GM23338 (cell line): ENCODE measurements around the gene CEP131. TPM values are rescaled to one million over a fixed set of nuclear protein-coding genes. Genes with fewer than 3 reads are reported as not detected.
A peak's percentile ranks its signal among the peaks of the same experiment; 100 is the strongest.

Experiments used
- ATAC-seq: fragments of 200-7000 bp; cut with Tn5 transposase; 3 replicates; pipeline ENCODE4 v1.9.1; 2020
- DNase-seq: peaks from one replicate; pipeline ENCODE4 v3.0.0-alpha.2; 2015; ENCODE audit warnings: low spot score
- H2AFZ ChIP-seq: fragments of 200-600 bp; sonication (generic); 2 replicates; pipeline ENCODE4 v1.8.0; 2016; ENCODE audit warnings: antibody characterized with exemption, mild to moderate bottlenecking, moderate library complexity
- H3F3A ChIP-seq: fragments of 200-600 bp; sonication (generic); replicated peaks from 2 replicates; pipeline ENCODE4 v1.8.0; 2017; ENCODE audit warnings: antibody characterized with exemption, mixed run types, low read depth
- H3K27ac ChIP-seq: fragments of 200-600 bp; sonication (generic); 2 replicates; pipeline ENCODE4 v1.6.1; 2016; ENCODE audit warnings: low read depth
- H3K27me3 ChIP-seq: fragments of 200-600 bp; sonication (generic); 2 replicates; pipeline ENCODE4 v1.8.0; 2016; ENCODE audit warnings: mild to moderate bottlenecking, mixed run types, moderate library complexity; ENCODE audit not compliant: insufficient read depth
- H3K36me3 ChIP-seq: fragments of 200-600 bp; sonication (generic); 2 replicates; pipeline ENCODE4 v1.8.0; 2016; ENCODE audit warnings: mild to moderate bottlenecking; ENCODE audit not compliant: insufficient read depth
- H3K4me1 ChIP-seq: fragments of 200-600 bp; sonication (generic); 2 replicates; pipeline ENCODE4 v1.8.0; 2016; ENCODE audit warnings: mild to moderate bottlenecking, moderate library complexity; ENCODE audit not compliant: insufficient read depth
- H3K4me2 ChIP-seq: fragments of 200-600 bp; sonication (generic); 2 replicates; pipeline ENCODE4 v1.7.1; 2017; ENCODE audit warnings: mixed run types
- H3K4me3 ChIP-seq: fragments of 200-600 bp; sonication (generic); 2 replicates; pipeline ENCODE4 v1.6.1; 2016; ENCODE audit warnings: mixed run types
- H3K79me2 ChIP-seq: fragments of 200-600 bp; sonication (generic); replicated peaks from 2 replicates; pipeline ENCODE4 v1.8.0; 2017; ENCODE audit warnings: mild to moderate bottlenecking; ENCODE audit not compliant: insufficient read depth
- H3K9me2 ChIP-seq: fragments of 200-600 bp; sonication (generic); 2 replicates; pipeline ENCODE4 v1.8.0; 2017; ENCODE audit not compliant: insufficient read depth
- H4K20me1 ChIP-seq: fragments of 200-600 bp; sonication (generic); replicated peaks from 2 replicates; pipeline ENCODE4 v1.8.0; 2017; ENCODE audit warnings: mild to moderate bottlenecking; ENCODE audit not compliant: insufficient read depth
- H3K27ac Mint-ChIP-seq: 2 replicates; pipeline ENCODE4 v1.8.0; 2020; ENCODE audit warnings: inconsistent platforms, mild to moderate bottlenecking, moderate library complexity, mixed read lengths
- H3K27me3 Mint-ChIP-seq: 3 replicates; pipeline ENCODE4 v1.8.0; 2022; ENCODE audit warnings: low read depth, mild to moderate bottlenecking, moderate library complexity, mixed read lengths, inconsistent platforms; ENCODE audit not compliant: insufficient read depth, poor library complexity
- H3K36me3 Mint-ChIP-seq: 3 replicates; pipeline ENCODE4 v1.8.0; 2021; ENCODE audit warnings: low read depth, mild to moderate bottlenecking, inconsistent platforms, moderate library complexity, mixed read lengths
- H3K4me1 Mint-ChIP-seq: 3 replicates; pipeline ENCODE4 v1.8.0; 2020; ENCODE audit warnings: mild to moderate bottlenecking, inconsistent platforms, mixed read lengths
- H3K4me3 Mint-ChIP-seq: 3 replicates; pipeline ENCODE4 v1.8.0; 2021; ENCODE audit warnings: moderate library complexity, mild to moderate bottlenecking, inconsistent platforms, mixed read lengths
- H3K9me3 Mint-ChIP-seq: 3 replicates; pipeline ENCODE4 v1.8.0; 2020; ENCODE audit warnings: moderate library complexity, mild to moderate bottlenecking, inconsistent platforms, mixed read lengths
- EZH2 ChIP-seq: fragments of 200-600 bp; sonication (generic); IDR thresholded peaks from one replicate; pipeline ENCODE4 v1.8.0; 2017; ENCODE audit warnings: antibody characterized with exemption, mild to moderate bottlenecking, low read depth; ENCODE audit not compliant: unreplicated experiment
- EZH2phosphoT487 ChIP-seq: fragments of 200-600 bp; sonication (generic); IDR thresholded peaks from one replicate; pipeline ENCODE4 v1.8.1; 2018; ENCODE audit warnings: antibody characterized with exemption; ENCODE audit not compliant: unreplicated experiment
- JUNB ChIP-seq: IDR thresholded peaks from one replicate; pipeline ENCODE4 v1.6.1; 2016; ENCODE audit warnings: antibody characterized with exemption; ENCODE audit not compliant: unreplicated experiment
- REST ChIP-seq: IDR thresholded peaks from one replicate; pipeline ENCODE4 v1.6.1; 2018; ENCODE audit warnings: antibody characterized with exemption; ENCODE audit not compliant: unreplicated experiment
- STAT1 ChIP-seq: IDR thresholded peaks from one replicate; pipeline ENCODE4 v1.6.1; 2016; ENCODE audit warnings: antibody characterized with exemption; ENCODE audit not compliant: unreplicated experiment
- ZNF114 ChIP-seq: fragments of 250-450 bp; sonication (Bioruptor Pico); IDR thresholded peaks from 2 replicates; pipeline ENCODE4 v1.5.0; 2020; ENCODE audit warnings: mild to moderate bottlenecking, moderate library complexity
- ZNF331 ChIP-seq: fragments of 250-450 bp; sonication (Bioruptor Pico); IDR thresholded peaks from 2 replicates; pipeline ENCODE4 v1.5.0; 2020; ENCODE audit warnings: low read depth, mild to moderate bottlenecking, moderate library complexity
- ZNF462 ChIP-seq: fragments of 250-450 bp; sonication (Bioruptor Pico); IDR thresholded peaks from 2 replicates; pipeline ENCODE4 v1.5.0; 2020; ENCODE audit warnings: mild to moderate bottlenecking, moderate library complexity
- polyA plus RNA-seq: library from polyadenylated mRNA; unstranded; fragments of >200 nt; fragmentation: Nextera tagmentation; extraction: Ambion mirVana; gene quantifications from 2 replicates; pipeline ENCODE4 v1.2.1, GENCODE V29; 2016
- total RNA-seq: library from RNA; depleted of rRNA; stranded (reverse); fragments of >200 nt; shearing (Covaris generic); gene quantifications from 2 replicates; pipeline ENCODE4 v1.2.3, GENCODE V29; 2014

CEP131 gene
- total and polyA plus RNA-seq, 2 experiments from 2014 or later = 26.8 to 35.5 TPM

GRCh38 chr17:81249223-81250040 is 26.7 kb upstream of the CEP131 start (continued):
- TF ChIP-seq REST = no peak
- TF ChIP-seq ZNF331 (CRISPR knock-in tag) = no peak
- no peak for TF ChIP-seq ZNF114
- no peak for TF ChIP-seq EZH2

- DNase-seq = no peak
- peaks cover 3% of the 10 kb centered on the region; the same call in 1 of the 3 replicates for H3K9me3 Mint-ChIP-seq
- Histone ChIP-seq H3K27me3 (no peaks in the 10 kb centered on the region), H3F3A (no peaks in the 10 kb centered on the region), H3K79me2 (no peaks in the 10 kb centered on the region), H3K4me1 (no peaks in the 10 kb centered on the region), H3K9me2 (peaks cover 3% of the 10 kb centered on the region), H2AFZ (no peak overlapping the region), H4K20me1 (0 out of 2 replicates have a peak, but pooled peaks cover 6% of the 10 kb centered on the region), H3K36me3 (no peaks in the 10 kb centered on the region), H3K4me2 (no peak overlapping the region), H3K27ac (no peak overlapping the region), H3K4me3 (no peak overlapping the region)
- peaks cover 23% of the 10 kb centered on the region for H3K4me1 Mint-ChIP-seq
- peaks cover 6% of the 10 kb centered on the region; the same call in 1 of the 3 replicates for H3K36me3 Mint-ChIP-seq
- peak overlapping the region; percentile 38; the same call in 1 of the 3 replicates for H3K4me3 Mint-ChIP-seq
- no peak overlapping the region for H3K27ac Mint-ChIP-seq
- H3K27me3 Mint-ChIP-seq = peaks cover 25% of the 10 kb centered on the region
- ATAC-seq = no peak
- no peak for TF ChIP-seq EZH2
- no peak for TF ChIP-seq ZNF331 (CRISPR knock-in tag)
- TF ChIP-seq ZNF462 = no peak
- TF ChIP-seq JUNB = no peak
- TF ChIP-seq REST = no peak
- no peak for TF ChIP-seq STAT1
- TF ChIP-seq EZH2phosphoT487 = no peak
- no peak for TF ChIP-seq ZNF114
These were observed 25.9 kb upstream of the CEP131 start for GRCh38 chr17:81248649-81249048.
